Measurements from ENCODE around the gene ADGB.

Gene ADGB

GRCh38 chr6:146590492-146590891, 8.3 kb upstream of the ADGB start:
- Histone ChIP-seq H3K4me1 (no peaks in the 10 kb centered on the region), H3K27me3 (no peaks in the 10 kb centered on the region), H3K9me3 (no peaks in the 10 kb centered on the region), H3K36me3 (no peaks in the 10 kb centered on the region), H3K4me3 (no peak overlapping the region), H3K27ac (no peak overlapping the region)
- intact Hi-C loops (cut with DNase I; ENCODE audit: low total_unique reads), result no loop called here
- no peak for DNase-seq
- TF ChIP-seq, protein P1, sequence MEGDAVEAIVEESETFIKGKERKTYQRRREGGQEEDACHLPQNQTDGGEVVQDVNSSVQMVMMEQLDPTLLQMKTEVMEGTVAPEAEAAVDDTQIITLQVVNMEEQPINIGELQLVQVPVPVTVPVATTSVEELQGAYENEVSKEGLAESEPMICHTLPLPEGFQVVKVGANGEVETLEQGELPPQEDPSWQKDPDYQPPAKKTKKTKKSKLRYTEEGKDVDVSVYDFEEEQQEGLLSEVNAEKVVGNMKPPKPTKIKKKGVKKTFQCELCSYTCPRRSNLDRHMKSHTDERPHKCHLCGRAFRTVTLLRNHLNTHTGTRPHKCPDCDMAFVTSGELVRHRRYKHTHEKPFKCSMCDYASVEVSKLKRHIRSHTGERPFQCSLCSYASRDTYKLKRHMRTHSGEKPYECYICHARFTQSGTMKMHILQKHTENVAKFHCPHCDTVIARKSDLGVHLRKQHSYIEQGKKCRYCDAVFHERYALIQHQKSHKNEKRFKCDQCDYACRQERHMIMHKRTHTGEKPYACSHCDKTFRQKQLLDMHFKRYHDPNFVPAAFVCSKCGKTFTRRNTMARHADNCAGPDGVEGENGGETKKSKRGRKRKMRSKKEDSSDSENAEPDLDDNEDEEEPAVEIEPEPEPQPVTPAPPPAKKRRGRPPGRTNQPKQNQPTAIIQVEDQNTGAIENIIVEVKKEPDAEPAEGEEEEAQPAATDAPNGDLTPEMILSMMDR (IDR thresholded peaks at IDR 0.05), result no peak

- DNase-seq, result no peak
- H3K36me3 ChIP-seq, result no peaks in the 10 kb centered on the region
- H3K4me3 ChIP-seq, result no peak overlapping the region
- TF ChIP-seq, protein P1 (IDR thresholded peaks at IDR 0.05), result no peak
- no peak overlapping the region for H3K27ac ChIP-seq
- H3K27me3 ChIP-seq, result no peaks in the 10 kb centered on the region
- H3K9me3 ChIP-seq, result no peaks in the 10 kb centered on the region
- intact Hi-C loops (cut with DNase I; ENCODE audit: low total_unique reads), result no loop called here
- no peaks in the 10 kb centered on the region for H3K4me1 ChIP-seq
These were observed 6.3 kb upstream of the ADGB start for GRCh38 chr6:146592451-146592850.

GRCh38 chr6:146593986-146594385, 4.8 kb upstream of the ADGB start:
- TF ChIP-seq, protein P1 (IDR thresholded peaks at IDR 0.05), result no peak

GRCh38 chr6:146594495-146594894, 4.3 kb upstream of the ADGB start:
- H3K4me3 ChIP-seq, result no peak overlapping the region
- H3K9me3 ChIP-seq, result no peaks in the 10 kb centered on the region
- peaks cover 0 to 8% (median 3%) of the 10 kb centered on the region in 4 donors for H3K4me1 ChIP-seq
- TF ChIP-seq, protein P1 (IDR thresholded peaks at IDR 0.05), result no peak
- intact Hi-C loops (cut with DNase I; ENCODE audit: low total_unique reads), result no loop called here
- no peak for DNase-seq
- no peaks in the 10 kb centered on the region for H3K27me3 ChIP-seq
- no peak overlapping the region for H3K27ac ChIP-seq
- H3K36me3 ChIP-seq, result no peaks in the 10 kb centered on the region

More at GRCh38 chr6:146593986-146594385, 4.8 kb upstream of the ADGB start:
- intact Hi-C loops (cut with DNase I; ENCODE audit: low total_unique reads), result no loop called here
- H3K4me3 ChIP-seq, result no peak overlapping the region
- no peaks in the 10 kb centered on the region for H3K9me3 ChIP-seq
- no peaks in the 10 kb centered on the region for H3K27me3 ChIP-seq
- no peak overlapping the region for H3K27ac ChIP-seq
- no peak for DNase-seq
- no peaks in the 10 kb centered on the region for H3K36me3 ChIP-seq
- peaks cover 0 to 8% (median 3%) of the 10 kb centered on the region in 4 donors for H3K4me1 ChIP-seq

DNA sequence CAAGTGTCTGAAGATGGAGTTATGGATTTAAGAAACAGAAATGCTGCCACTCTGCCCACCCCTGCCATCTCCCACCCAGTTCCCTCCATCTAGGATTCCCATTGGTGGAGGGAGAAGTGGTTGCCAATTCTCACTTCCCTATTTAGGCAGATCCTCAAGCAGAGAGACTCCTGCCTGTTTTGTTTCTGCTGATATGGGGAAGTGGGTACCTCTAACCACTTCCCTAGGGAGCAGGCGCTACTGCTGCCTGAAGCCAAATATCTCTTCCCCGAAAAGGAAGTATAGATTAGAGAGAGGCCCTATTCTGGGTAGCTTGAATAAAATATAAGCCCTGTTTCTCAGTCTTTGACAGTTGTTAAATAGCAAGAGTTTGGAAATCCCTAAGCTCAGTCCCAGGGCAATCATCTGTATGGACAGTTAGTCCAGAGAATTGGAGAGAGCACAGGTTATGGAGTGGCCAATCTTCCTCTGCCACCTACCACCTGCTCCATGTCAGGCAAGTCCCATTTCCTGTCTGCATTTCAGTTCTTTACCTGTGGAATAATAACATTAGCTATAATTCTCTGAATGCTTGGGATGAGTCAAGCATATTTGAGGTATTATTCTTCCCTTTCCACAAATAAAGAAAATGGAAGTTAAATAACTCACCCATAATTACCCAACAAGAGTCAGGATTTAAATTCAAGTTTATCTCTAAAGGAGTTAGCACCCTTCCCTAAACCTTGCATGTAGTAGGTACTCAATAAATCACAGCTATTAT, 2.6 kb upstream of the ADGB start:
- H3K27me3 ChIP-seq, result no peaks in the 10 kb centered on the region
- intact Hi-C loops (cut with DNase I; ENCODE audit: low total_unique reads), result no loop called here
- TF ChIP-seq, protein P1 (IDR thresholded peaks at IDR 0.05), result no peak
- no peaks in the 10 kb centered on the region for H3K9me3 ChIP-seq
- no peak overlapping the region for H3K4me3 ChIP-seq
- peak in 1 of 2 donors; percentile 23 for DNase-seq
- no peak overlapping the region for H3K27ac ChIP-seq
- H3K4me1 ChIP-seq, result peaks cover 0 to 8% (median 3%) of the 10 kb centered on the region in 4 donors
- H3K36me3 ChIP-seq, result no peaks in the 10 kb centered on the region
